Measurements from ENCODE around the gene AK4. TPM values are rescaled to one million over a fixed set of nuclear protein-coding genes. Genes with fewer than 3 reads are reported as not detected.
"Not testable (repeated sequence)": the region's sequence is repeated elsewhere in the genome, so short reads cannot be mapped to it uniquely, and the experiment has no call there.

Gene AK4
- polyA plus RNA-seq, 5 donors = 1.8 to 3.7 (median 3.0) TPM

DNA sequence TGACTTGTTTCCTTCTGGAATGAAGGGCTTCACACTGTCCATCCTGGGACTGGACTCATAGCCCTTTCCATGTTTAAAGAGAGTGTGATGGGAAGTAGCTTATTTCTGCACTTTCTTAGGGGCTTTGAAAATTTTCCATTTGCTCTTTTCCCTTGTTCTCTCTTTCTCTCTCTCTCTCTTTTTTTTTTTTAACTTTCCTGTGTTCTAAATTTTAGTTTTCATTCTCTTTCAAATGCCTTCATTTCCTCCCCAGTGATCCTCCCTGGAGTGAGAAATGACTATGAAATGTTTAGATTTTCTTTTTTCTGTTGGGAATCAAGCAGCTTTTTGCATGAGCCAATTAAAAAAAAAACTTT is 2.1 kb downstream of the AK4 start:
- no peak for DNase-seq

DNA sequence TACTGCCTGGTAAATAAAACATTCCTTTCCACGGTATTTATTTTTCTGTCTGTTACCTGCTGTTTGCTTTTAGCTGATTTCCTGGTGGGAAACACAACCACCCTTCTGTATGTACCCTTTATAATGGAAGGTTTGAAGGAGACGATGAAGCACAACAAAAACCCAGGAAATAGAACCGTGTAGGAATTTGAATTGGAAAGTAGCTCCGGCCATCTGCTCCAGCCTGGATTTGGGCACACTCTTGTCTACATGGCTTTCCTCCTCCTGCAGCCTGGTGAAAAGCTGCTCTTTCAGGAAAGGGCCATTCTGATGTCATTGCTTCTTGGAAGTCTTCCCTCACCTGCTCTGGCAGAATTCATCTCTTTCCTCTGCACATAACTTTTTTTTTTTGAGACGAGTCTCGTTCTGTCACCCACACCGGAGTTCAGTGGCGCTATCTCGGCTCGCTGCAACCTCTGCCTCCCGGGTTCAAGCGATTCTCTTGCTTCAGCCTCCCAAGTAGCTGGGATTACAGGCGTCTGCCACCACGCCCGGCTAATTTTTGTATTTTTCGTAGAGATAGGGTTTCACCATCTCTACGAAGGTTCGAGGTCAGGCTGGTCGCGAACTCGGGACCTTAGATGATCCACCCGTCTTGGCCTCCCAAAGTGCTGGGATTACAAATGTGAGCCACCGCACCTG is 2.7 kb downstream of the AK4 start:
- DNase-seq = no peak

DNA sequence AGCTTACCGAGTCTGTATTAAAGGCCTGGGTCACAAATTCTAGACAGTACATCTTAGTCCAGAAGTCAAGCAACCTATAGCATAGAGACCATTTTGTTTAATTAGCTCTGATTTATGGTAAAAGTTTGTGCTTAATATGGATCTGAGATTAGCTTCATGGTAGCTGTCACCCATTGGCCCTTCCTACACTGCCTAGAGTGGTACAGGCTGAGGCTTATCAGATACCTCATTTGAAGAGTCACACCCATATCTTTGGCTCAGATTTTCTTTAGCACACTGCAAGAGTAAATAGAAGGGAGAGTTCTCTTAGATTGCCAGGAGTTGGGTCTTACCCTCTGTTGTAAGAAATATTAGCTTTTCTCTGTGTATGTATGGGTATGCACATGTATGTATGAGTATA is 3.6 kb downstream of the AK4 start:
- no peak for DNase-seq

DNA sequence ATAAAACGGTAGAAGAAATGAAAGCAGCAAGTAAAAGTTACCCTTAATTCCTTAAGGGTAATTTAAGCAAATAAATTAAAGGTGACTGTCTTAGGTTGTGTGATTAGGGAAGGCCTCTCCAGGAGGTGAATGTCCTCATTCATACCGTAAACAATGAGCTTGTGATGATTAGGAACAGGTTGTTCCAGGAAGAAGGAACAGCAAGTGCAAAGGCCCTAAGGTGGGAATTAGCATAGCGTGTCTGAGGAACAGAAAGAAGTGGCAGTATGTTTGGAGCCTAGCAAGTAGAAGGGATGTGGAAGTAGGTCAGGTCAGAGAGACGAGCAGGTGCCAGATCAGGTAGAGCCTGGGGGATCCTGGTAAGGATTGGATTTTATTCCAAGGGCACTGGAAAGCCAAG is 5.6 kb downstream of the AK4 start:
- no peak for DNase-seq

DNA sequence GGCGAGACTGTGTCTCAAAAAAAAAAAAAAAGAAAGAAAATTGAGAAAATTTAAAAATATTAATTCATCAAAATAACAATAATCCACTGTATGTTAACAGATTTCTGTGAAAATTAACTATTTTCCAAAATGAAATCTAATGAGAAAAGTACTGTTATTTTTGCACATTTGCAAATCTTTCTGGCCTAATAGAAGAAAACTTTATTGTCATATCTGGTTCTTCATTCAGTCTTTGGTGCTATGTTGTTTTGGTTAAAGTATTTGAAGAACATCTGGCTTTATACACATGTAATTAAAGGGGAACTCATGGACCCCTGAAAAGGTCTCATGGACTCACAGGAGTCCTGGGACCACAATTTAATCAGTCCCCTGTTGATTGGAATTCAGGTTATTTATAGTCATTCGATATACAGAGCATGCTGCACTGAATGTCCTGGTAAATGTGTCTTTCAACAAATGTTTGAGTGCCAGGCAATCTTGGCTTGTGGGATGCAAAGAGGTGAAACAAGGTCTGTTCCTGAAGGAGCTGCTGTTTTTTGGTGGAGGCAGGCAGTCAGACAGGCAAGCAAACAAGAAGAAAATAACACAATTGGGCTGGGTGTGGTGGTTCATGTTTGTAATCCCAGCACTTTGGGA is 9.0 kb downstream of the AK4 start:
- DNase-seq = no peak

DNA sequence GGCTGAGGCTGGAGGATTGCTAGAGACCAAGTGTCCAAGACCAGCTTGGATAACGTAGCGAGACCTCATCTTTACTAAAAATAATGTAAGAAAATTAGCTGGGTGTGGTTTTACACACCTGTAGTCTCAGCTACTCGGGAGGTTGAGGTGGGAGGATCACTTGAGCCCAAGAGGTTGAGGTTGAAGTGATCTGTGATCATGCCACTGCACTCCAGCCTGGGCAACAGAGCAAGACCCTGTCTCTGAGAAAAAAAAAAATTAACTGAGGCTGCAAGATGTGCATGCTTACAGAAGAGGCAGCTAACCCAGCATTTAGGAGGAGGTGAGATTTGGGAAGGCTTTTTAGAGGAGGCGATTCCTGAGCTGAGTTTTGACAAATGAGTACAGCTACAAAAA is 9.5 kb downstream of the AK4 start:
- no peak for DNase-seq

DNA sequence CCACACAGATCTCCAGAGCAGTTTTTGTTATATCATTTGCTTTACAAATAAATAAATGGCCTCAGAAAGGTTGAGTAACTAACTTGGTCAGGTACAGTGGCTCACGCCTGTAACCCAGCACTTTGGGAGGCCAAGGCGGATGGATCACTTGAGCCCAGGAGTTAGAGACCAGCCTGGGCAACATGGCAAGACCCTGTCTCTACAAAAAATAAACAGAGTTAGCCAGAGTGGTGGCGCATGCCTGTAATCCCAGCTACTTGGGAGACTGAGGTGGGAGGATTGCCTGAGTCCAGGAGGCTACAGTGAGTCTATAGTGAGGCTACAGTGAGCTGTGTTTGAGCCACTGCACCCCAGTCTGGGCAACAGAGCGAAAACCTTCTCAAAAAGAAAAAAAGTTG is 11.3 kb downstream of the AK4 start:
- DNase-seq = not testable (repeated sequence)

DNA sequence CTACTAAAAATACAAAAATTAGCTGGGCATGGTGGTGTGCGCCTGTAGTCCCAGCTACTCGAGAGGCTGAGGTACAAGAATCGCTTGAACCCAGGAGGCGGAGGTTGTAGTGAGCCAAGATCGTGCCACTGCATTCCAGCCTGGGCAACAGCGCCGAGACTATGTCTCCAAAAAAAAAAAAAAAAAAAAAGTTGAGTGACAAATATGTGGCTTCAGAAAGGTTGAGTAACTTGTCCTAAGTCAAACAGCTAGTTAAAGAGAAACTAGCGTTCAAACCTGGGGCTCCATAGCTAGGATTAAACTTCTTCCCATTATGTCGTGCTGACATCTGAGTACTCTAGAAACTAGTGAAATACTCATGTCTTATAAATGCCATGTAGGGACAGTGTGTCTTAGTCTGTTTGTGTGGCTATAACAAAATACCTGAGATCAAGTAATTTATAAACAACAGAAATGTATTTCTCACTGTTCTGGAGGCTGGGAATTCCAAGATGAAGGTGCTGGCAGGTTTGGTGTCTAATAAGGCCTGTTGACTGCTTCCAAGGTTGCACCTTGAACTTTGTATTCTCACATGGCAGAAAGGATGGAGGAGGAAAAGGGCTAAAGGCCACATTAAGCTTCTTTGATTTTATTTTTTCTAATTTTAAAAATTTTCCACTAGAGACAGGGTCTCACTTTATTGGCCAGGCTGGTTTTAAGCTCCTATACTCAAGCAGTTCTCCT is 12.0 kb downstream of the AK4 start:
- DNase-seq = no peak

DNA sequence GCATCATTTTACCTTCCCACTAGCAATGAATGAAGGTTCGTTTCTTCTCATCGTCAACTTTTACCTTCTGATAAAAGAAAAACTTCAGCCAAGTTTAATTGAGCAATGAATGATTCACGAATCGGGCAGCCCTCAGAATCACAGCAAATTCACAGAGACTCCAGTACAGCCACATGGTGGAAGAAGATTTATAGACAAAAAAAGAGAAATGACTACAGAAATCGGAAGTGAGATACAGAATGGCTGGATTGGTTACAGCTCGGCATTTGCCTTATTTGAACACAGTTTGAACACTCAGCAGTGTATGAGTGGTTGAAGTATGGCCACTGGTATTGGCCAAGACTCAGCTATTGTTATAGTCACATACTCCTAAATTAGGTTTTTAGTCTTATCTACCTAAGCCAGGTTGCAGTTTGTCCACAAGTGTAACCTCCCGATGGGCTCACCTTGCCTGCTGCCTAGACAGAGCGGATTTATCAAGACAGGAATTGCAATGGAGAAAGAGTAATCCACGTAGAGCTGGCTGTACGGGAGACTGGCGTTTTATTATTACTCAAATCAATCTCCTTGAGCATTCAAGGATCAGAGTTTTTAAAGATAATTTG is 15.3 kb downstream of the AK4 start:
- DNase-seq = no peak

DNA sequence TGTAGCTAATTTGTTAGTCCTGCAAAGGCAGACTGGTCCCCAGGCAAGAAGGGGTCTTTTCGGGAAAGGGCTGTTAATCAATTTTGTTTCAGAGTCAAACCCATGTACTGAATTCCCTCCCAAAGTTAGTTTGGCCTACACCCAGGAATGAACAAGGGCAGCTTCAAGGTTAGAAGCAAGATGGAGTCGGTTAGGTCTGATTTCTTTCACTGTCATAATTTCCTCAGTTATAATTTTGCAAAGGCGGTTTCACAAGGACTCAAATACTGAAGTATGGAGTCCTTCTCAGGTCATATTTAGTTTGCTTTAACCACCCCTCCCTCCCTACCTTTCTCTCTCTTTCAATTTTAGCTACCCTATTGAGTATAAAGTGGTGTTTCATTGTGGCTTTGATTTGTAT is 16.1 kb downstream of the AK4 start:
- DNase-seq = not testable (repeated sequence)

DNA sequence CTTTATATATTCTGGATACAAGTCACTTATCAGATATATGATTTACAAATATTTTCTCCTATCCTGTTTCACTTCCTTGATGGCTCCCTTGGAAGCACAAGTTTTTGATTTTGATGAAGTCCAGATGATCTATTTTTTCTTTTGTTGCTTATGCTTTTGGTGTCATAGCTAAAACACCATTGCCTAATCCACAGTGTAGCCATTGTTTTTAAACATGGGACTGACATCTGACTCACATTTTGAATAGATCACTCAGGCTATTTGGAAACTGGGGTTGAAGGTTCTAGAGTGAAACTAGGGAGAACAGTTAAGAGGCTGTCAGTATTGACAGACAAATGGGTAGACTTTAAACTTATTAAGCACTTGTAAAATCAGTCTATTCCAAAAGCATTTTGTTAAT is 16.6 kb downstream of the AK4 start:
- DNase-seq = no peak

DNA sequence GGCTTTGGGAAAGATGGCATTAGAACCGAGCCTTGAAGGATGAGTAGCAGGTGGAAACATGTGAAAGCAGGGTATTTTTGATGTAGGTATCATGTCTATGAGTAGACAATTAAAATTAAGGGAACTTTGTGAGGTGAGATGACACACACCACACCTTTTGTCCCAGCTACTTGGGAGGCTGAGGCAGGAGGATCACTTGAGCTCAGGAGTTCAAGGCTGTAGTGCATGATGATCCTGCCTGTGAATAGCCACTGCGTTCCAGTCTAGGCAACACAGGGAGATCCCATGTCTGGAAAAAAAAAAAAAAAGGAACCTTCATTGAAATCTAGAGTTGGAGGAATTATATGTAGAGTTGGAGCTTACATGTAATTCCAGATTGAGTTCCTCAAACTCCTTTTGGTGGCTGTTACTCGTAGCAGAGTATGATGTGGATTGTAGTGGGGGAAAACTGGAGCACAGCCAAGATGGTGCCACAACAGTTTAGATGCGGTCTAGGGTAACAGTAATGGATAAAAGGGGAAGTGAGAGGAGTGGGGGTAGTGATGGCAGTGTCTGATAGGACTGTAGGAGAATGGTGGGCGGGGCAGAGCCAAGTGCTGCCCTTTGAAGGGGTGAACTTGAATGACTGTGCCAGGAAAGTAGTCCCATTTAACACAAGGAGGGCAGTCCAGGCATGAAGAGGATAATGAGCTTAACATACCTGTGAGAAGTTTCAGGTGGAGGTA is 17.4 kb downstream of the AK4 start:
- no peak for DNase-seq

DNA sequence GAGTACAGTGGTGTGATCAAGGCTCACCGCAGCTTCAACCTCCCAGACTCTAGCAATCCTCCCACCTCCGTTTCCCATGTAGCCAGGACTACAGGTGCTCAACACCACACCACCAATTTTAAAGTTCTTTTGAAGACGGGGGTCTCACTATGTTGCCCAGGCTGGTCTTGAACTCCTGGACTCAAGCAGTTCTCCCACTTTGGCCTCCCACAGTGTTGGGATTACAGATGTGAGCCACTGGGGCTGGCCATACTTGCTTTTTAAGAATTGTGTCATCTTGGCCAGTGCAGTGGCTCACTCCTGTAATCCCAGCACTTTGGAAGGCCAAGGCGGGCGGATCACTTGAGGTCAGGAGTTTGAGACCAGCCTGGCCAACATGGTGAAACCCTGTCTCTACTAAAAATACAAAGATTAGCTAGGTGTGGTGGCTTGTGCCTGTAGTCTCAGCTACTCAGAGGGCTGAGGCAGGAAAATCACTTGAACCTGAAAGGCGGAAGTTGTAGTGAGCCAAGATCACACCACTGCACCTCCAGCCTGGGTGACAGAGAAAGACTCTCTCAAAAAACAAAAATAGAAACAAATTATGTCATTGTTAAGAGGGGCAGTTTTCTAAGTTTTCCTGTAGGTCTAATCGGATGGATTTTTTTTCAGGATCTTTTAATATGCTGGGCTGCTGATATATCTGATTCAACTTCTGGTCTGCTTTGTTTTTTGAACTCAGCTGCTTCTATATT is 18.7 kb downstream of the AK4 start:
- no peak for DNase-seq

DNA sequence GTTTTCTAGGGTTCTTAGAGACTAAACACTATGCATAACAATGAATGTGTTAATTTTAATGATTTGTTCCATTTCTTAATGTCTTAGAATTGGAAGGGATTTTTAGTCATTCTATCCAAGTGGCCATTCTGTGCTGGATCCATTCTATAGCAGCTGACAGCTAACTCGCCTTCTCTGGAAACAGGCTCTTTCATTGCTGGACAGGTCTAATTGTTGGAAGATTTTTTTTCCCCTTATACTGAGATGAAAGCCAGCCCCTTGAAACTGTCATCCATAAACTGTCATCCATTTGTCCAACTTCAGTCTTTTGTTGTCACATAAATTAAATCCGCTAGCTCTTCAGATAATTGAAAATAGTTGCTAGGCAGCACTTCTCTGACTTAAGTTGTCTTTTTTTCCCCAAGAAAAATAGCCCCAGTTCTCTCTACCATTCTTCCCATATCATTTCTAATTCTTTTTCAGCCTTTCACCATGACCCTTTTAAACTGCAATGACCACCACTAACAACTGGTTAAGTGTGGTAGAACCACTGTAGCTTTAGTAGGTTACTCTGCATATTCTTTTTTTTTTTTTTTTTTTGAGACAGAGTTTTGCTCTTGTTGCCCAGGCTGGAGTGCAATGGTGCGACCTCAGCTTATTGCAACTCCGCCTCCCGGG is 19.7 kb downstream of the AK4 start:
- DNase-seq = no peak

DNA sequence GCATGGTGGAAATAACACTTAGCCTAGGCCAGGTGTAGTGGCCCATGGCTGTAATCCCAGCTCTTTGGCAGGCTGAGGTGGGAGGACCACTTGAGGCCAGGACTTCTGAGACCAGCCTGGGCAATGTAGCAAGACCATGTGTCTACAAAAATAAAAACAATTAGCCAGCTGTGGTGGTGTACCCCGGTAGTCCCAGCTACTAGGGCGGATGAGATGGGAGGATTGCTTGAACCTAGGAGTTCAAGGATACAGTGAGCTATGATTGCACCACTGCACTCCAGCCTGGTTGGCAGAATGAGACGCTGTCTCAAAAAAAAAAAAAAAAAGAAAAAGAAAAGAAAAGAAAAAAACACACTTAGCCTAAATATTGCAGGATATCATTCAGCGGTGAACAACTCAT is 20.9 kb downstream of the AK4 start:
- no peak for DNase-seq

DNA sequence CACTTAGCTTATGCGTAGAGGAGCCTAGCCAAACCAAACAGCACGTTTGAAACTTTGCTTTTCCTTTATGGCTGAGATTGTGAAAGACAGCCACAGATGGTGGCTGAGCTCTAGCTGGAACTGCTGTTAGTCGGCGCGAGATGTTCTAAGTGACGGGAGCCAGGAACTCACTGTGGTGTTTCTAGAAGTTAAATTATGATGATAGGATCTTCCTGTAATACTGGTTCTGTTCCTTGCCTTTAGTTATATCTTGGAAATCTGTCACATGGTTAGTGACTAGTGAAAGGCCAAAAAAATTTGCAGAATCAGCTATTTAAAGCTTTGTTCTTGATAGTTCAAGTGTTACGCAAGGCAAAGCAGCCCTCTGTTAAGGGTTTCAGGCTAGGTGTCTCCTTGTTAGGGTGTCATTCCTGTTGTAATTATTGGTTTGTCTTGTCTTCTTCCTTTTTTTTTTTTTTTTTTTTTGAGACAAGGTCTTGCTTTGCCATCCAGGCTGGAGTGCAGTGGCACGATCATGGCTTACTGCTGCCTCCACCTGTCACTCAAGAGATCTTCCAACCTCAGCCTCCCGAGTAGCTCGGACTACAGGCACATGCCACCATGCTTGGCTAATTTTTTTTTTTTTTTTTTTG is 22.6 kb downstream of the AK4 start:
- DNase-seq = no peak

DNA sequence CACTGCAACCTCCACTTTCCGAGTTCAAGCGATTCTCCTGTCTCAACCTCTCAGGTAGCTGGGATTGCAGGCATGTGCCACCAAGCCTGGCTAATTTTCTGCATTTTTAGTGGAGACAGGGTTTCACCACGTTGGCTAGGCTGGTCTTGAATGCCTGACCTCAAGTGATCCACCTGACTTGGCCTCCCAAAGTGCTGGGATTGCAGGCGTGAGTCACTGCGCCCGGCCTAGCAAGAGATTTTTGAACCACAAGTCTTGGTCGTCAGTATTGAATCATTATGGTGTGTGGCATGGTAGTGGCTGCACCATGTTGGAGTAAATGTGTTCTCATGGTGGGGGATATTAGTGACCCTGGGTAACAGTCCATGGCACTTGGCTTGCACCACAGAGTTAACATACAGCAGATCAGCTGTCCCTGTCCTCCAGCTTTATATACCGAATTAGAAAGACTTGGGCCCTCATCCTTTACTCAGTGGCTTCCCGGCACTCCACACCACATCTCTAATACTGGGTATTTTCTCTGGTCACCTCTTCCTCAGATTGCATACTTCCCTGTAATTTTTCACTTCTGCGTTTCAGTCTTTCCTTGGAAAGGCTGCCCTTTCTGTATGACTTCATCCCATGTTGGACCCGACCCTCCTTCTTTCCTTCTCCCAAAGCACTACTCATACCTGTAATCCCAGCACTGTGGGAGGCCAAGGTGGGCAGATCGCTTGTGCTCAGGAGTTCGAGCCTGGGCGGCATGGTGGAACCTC is 25.1 kb downstream of the AK4 start:
- DNase-seq = no peak

DNA sequence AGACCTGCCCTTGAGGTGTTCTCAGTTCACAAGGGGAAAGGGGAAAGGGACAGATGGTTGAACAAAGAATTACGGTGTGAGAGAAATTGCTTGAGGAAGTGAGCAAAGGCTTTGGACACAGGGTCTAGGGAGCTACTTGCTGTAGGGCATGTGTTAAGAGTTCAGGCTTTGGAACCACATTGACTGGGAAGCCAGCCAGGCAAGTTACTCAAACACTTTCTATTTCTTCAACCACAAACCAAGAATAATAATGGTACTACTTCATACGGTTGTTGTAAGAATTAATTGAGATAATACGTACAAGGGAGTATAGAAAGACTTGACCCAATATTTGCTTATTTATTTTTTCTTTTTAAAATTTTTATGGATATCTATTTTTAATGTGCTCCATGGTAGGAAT is 26.6 kb downstream of the AK4 start:
- DNase-seq = no peak

DNA sequence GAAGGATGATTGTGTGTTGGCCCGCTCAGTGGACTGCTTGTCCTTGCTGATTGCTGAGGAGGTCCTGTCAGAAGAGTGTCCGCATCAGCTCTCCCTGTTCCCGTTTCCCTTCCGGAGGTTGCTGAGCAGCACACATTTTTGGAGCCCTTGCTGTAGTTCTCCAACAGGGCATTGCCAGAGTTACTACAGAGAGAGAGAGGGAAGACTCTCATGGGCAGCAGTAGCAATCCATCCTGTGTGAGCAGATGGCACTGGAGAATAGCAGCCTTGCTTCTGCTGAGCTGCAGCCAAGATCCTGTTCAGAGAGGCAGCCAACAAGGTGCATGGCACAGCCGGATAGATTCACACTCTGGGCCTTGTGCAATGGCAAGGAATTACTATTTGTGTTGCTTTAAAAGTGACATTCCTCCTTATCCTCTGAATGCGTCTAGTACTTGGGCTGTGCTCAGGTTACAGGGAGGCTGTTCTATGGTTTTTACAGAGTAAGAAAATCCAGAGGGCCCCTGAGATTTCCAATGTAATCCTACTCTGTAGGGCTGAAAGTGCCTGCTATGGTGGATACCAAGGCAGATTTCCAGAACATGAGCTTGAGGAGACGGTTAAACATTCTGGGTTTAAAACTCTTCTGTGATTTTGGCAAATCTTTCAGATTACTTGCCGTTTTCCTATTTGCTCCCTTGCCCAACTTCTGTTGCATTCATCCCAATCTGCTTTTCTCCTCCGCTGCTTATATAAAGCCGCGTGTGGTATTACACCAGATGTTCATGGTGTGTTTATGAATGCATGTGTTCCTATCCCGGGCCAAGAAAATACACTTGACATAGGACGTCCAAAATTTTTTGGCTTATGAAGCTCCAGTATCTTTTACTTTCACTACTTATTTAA is 27.4 kb downstream of the AK4 start:
- DNase-seq = peak; percentile 40

Data from right lung (tissue), 5 donors.